WERI-Rb-1 (cell line): ENCODE measurements around the gene SNRNP200.

Source experiments
- DNase-seq: peaks from one replicate; pipeline ENCODE4 v3.0.0-alpha.2; 2020
- H3K27ac ChIP-seq: fragments of 250-450 bp; sonication (Bioruptor Pico); 2 replicates; pipeline ENCODE4 v1.5.1; 2020; ENCODE audit warnings: mild to moderate bottlenecking, moderate library complexity
- H3K27me3 ChIP-seq: fragments of 250-450 bp; sonication (Bioruptor Pico); 2 replicates; pipeline ENCODE4 v1.5.1; 2021; ENCODE audit warnings: mild to moderate bottlenecking, low read depth, moderate library complexity; ENCODE audit not compliant: insufficient read depth, severe bottlenecking
- H3K36me3 ChIP-seq: fragments of 250-450 bp; sonication (Bioruptor Pico); 2 replicates; pipeline ENCODE4 v1.5.1; 2020; ENCODE audit warnings: mild to moderate bottlenecking, moderate library complexity
- H3K4me3 ChIP-seq: 2 replicates; pipeline ENCODE4 v1.5.1; 2011; ENCODE audit warnings: low read depth, mild to moderate bottlenecking, control low read depth, low read length
- H3K9me3 ChIP-seq: fragments of 250-450 bp; sonication (Bioruptor Pico); 2 replicates; pipeline ENCODE4 v1.5.1; 2021; ENCODE audit warnings: mild to moderate bottlenecking, moderate library complexity; ENCODE audit not compliant: severe bottlenecking
- TF ChIP-seq, protein P1 (sequence below): IDR thresholded peaks from 2 replicates; pipeline ENCODE4 v1.5.1; 2011; ENCODE audit warnings: low read depth, mild to moderate bottlenecking, control low read depth, inconsistent platforms, low read length

SNRNP200 gene

DNA sequence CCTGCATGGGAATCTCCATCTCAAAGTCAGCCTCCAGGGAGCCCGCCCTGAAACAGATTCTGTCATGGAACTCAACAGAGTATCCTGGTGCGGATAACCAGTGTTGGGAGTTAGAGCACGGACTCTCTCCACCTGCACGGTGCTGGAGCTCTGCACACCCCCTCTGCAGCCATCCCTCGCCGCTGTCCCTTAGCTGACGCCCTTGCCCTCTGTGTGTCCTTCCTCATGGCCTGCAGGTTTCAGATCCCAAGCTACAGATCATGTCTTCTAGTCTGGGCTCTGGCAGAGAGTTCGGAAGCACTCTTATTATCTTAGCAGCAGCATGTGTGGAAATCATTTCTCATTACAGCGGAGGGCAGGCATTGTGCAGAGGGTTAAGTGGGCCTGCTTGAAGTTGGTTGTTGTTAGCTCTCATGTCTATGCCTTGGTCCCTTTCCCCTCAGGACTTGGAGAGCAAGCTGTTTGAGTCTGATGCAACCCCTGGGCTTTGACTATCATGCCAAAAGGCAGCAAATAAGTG, 65.5 kb downstream of the SNRNP200 start:
- TF ChIP-seq, protein P1, sequence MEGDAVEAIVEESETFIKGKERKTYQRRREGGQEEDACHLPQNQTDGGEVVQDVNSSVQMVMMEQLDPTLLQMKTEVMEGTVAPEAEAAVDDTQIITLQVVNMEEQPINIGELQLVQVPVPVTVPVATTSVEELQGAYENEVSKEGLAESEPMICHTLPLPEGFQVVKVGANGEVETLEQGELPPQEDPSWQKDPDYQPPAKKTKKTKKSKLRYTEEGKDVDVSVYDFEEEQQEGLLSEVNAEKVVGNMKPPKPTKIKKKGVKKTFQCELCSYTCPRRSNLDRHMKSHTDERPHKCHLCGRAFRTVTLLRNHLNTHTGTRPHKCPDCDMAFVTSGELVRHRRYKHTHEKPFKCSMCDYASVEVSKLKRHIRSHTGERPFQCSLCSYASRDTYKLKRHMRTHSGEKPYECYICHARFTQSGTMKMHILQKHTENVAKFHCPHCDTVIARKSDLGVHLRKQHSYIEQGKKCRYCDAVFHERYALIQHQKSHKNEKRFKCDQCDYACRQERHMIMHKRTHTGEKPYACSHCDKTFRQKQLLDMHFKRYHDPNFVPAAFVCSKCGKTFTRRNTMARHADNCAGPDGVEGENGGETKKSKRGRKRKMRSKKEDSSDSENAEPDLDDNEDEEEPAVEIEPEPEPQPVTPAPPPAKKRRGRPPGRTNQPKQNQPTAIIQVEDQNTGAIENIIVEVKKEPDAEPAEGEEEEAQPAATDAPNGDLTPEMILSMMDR = no peak
- Histone ChIP-seq H3K9me3 (no peaks in the 10 kb centered on the region), H3K27ac (no peak overlapping the region), H3K27me3 (no peaks in the 10 kb centered on the region), H3K4me3 (no peak overlapping the region), H3K36me3 (no peaks in the 10 kb centered on the region; the same call in 1 of the 2 replicates)
- no peak for DNase-seq

DNA sequence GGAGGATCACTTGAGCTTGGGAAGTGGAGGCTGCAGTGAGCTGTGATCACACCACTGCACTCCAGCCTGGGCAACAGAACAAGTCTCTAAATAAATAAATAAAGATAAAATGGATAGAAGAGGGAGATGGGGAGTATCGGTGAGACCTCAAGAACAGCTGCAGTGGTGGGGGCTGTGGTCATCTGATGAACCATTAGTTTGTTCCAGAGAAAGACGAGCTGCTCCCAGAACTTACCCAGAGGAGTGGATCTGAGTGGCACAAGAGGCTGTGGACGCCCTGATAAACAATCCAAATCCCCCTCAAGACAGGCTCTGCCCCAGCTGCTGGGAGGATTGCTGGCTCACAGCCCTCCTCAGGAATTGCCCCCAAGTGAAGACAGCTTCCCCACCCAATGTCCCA, 66.3 kb downstream of the SNRNP200 start:
- TF ChIP-seq, protein P1 = no peak
- Histone ChIP-seq H3K36me3 (no peaks in the 10 kb centered on the region; the same call in 1 of the 2 replicates), H3K9me3 (no peaks in the 10 kb centered on the region), H3K27ac (no peak overlapping the region), H3K27me3 (no peaks in the 10 kb centered on the region), H3K4me3 (no peak overlapping the region)
- DNase-seq = no peak

DNA sequence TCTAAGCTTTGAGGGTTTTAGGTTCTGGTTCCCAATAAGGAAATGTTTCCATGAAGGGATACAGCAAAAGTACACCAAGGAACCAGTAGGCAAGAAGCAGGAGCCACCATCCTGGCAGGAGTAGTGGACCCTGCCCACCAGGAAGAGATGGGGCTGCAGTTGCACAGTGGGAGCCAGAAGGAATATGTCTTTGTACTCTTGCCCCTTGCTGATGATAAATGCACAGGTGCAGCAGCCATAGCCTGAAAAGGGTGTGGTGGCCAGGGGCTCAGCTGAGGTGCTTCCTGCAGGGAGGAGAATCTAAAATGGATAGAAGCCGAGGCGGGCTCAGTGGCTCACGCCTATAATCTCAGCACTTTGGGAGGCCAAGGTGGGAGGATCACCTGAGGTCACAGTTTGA, 67.1 kb downstream of the SNRNP200 start:
- H3K4me3 ChIP-seq = no peak overlapping the region
- TF ChIP-seq, protein P1 = no peak
- no peak for DNase-seq

DNA sequence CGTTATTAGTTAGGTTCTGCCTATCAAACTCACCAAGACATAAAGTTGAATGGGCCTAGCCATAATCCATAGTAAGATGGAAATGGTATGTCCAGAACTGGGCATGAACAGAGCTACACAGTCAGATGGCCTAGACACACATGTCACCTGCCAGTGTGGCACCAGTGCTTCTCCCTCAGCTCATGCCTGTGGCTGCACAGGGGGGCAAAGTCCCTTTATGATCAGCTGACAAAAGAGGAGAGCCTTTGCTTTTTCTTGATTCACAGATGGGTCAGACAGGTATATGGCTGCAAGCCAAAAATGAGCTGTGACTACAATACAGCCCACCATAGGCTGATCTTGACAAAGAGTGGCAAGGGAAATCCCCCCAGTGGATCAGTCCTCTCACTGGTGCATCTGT, 68.5 kb downstream of the SNRNP200 start:
- Histone ChIP-seq H3K27ac (no peak overlapping the region), H3K9me3 (no peaks in the 10 kb centered on the region), H3K27me3 (no peaks in the 10 kb centered on the region), H3K36me3 (no peaks in the 10 kb centered on the region; the same call in 1 of the 2 replicates), H3K4me3 (no peak overlapping the region)
- no peak for DNase-seq
- TF ChIP-seq, protein P1 = no peak

More for the DNA sequence above, 67.1 kb downstream of the SNRNP200 start:
- H3K27ac ChIP-seq = no peak overlapping the region
- H3K9me3 ChIP-seq = no peaks in the 10 kb centered on the region
- no peaks in the 10 kb centered on the region; the same call in 1 of the 2 replicates for H3K36me3 ChIP-seq
- H3K27me3 ChIP-seq = no peaks in the 10 kb centered on the region

DNA sequence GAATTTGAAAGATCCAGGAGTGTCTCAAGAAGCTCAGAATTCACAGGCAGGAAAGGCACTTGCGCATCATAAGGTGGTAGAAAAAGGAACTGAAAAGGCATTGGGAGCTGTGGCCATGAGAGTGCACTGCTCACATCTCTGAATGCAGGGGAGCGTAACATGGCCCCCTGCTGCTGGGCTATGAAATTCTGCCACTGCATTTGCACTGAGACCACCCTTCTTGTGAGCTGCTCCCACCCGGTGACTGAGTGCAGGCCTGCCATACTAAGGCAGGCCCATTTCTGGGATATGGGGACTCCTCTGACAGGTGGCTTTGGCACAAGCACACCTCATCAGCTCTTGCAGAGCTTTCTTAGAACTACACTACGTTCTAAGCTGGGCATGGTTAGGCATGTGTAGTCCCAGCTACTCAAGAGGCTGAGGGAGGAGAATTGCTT, 71.4 kb downstream of the SNRNP200 start:
- no peaks in the 10 kb centered on the region for H3K27me3 ChIP-seq
- H3K27ac ChIP-seq = no peak overlapping the region
- TF ChIP-seq, protein P1 = peak; percentile 23; the same call in 1 of the 2 replicates
- no peaks in the 10 kb centered on the region for H3K36me3 ChIP-seq
- no peak for DNase-seq
- H3K9me3 ChIP-seq = no peaks in the 10 kb centered on the region
- H3K4me3 ChIP-seq = no peak overlapping the region

DNA sequence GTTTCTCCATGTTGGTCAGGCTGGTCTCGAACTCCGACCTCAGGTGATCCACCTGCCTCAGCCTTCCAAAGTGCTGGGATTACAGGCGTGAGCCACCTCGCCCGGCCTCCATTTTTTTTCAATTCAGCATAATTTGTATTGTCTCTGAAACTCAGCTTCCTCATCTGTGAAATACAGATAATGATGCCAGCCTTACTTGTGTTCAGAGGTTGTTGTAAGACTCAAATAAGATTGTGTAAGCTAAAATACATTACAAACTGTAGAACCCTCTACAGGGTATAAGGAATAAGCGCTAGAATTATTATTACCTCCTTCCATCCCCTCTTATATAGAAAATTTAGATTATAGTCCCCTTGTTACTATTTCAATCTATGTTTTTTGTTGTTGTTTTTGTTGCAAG, 71.9 kb downstream of the SNRNP200 start:
- Histone ChIP-seq H3K27me3 (no peaks in the 10 kb centered on the region), H3K9me3 (no peaks in the 10 kb centered on the region), H3K27ac (no peak overlapping the region), H3K36me3 (no peaks in the 10 kb centered on the region), H3K4me3 (no peak overlapping the region)
- TF ChIP-seq, protein P1 = no peak
- no peak for DNase-seq
